ENCODE data around the gene IL34.

The IL34 gene

DNA sequence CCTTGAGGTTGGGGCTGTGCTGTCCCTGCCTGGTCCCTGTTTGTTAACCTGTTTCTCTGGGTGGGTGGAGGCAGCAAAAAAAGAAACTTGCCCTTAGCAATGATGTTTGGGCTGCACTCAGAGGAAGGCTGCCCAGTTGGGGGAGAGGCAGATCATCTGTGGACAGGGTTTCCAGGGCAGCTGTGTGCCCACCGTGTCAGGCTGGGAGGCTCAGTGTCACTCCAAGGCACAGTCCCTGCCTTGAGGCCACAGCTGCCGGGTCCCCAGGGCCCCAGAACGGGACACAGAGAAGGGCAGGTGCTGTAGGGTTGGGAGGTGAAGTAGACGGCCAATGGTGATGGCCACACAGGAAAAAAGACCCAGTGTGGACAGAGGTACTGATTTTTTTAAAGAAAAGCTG is 3.9 kb downstream of the IL34 start:
- Histone ChIP-seq H3K4me1 (ENCODE audit: low read length) (no peaks in the 10 kb centered on the region), H3K27me3 (replicated peaks; ENCODE audit: insufficient read depth, low read length) (no peaks in the 10 kb centered on the region), H3K36me3 (replicated peaks; ENCODE audit: insufficient read depth, low read length) (no peaks in the 10 kb centered on the region), H3K9ac (ENCODE audit: low read length) (no peak overlapping the region), H3K4me2 (ENCODE audit: low read depth, low read length) (no peak overlapping the region), H3K9me2 (replicated peaks; ENCODE audit: insufficient read depth, low read length) (no peaks in the 10 kb centered on the region), H3K27ac (ENCODE audit: low read length) (no peak overlapping the region), H3F3A (ENCODE audit: insufficient read depth, low read length) (no peaks in the 10 kb centered on the region), H2AFZ (ENCODE audit: low read length) (no peak overlapping the region), H3K79me2 (ENCODE audit: low read length) (no peaks in the 10 kb centered on the region), H3K9me3 (replicated peaks; ENCODE audit: insufficient read depth, low read length) (no peaks in the 10 kb centered on the region), H4K20me1 (ENCODE audit: insufficient read depth, low read length) (no peaks in the 10 kb centered on the region), H3K4me3 (ENCODE audit: low read length) (no peak overlapping the region)
- TF ChIP-seq EZH2phosphoT487 (IDR thresholded peaks at IDR 0.05; ENCODE audit: low read length) (no peak), CTCF (IDR thresholded peaks at IDR 0.05; ENCODE audit: low read length) (no peak), EZH2 (optimal IDR thresholded peaks at IDR 0.05; ENCODE audit: low read depth, low read length) (no peak)
- DNase-seq: no peak

DNA sequence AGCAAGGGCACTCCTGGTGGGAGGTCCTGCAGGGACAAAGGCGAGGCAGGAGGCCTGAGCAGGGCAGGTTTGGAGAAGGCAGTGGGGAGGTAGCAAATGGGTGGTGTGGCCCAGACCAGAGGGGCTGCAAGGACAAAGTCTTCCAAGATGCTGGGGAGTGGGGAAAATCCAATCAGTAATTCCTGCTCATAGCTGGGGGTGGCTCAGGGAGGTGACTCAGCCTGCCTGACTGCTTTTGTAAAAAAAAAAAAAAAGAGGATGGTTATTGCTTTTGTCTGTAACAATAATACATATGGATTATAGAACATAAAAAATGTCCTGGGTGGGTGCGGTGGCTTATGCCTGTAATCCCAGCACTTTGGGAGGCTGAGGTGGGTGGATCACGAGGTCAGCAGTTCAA is 5.2 kb downstream of the IL34 start:
- no peaks in the 10 kb centered on the region for H3K79me2 ChIP-seq (ENCODE audit: low read length)

DNA sequence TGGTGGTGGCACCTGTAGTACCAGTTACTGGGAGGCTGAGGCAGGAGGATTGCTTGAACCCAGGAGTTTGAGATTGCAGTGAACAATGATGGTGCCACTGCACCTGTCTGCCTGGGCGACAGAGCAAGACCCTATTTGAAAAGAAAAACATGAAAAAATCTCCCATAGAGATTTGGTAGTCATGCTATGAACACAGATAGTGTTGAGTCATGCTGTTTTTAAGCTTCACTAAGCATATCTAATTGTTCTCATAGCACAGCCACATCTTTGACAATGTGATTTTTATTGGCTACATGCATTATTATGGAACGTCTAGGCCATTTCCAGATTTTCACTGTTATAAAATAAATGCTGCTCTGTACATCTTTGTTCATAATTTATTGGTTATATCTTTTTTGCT is 6.0 kb downstream of the IL34 start:
- no peak overlapping the region for H3K4me2 ChIP-seq (ENCODE audit: low read depth, low read length)
- H4K20me1 ChIP-seq (ENCODE audit: insufficient read depth, low read length): no peaks in the 10 kb centered on the region
- H3F3A ChIP-seq (ENCODE audit: insufficient read depth, low read length): no peaks in the 10 kb centered on the region
- H2AFZ ChIP-seq (ENCODE audit: low read length): no peak overlapping the region
- no peaks in the 10 kb centered on the region for H3K9me2 ChIP-seq (replicated peaks; ENCODE audit: insufficient read depth, low read length)
- no peaks in the 10 kb centered on the region for H3K27me3 ChIP-seq (replicated peaks; ENCODE audit: insufficient read depth, low read length)
- no peak overlapping the region for H3K27ac ChIP-seq (ENCODE audit: low read length)
- no peaks in the 10 kb centered on the region for H3K36me3 ChIP-seq (replicated peaks; ENCODE audit: insufficient read depth, low read length)
- no peaks in the 10 kb centered on the region for H3K4me1 ChIP-seq (ENCODE audit: low read length)
- TF ChIP-seq CTCF (IDR thresholded peaks at IDR 0.05; ENCODE audit: low read length): no peak
- TF ChIP-seq EZH2 (optimal IDR thresholded peaks at IDR 0.05; ENCODE audit: low read depth, low read length): no peak
- TF ChIP-seq EZH2phosphoT487 (IDR thresholded peaks at IDR 0.05; ENCODE audit: low read length): no peak
- H3K79me2 ChIP-seq (ENCODE audit: low read length): no peaks in the 10 kb centered on the region
- H3K9ac ChIP-seq (ENCODE audit: low read length): no peak overlapping the region
- DNase-seq: no peak
- H3K4me3 ChIP-seq (ENCODE audit: low read length): no peak overlapping the region
- no peaks in the 10 kb centered on the region for H3K9me3 ChIP-seq (replicated peaks; ENCODE audit: insufficient read depth, low read length)

More for the DNA sequence above, 5.2 kb downstream of the IL34 start:
- no peaks in the 10 kb centered on the region for H3K4me1 ChIP-seq (ENCODE audit: low read length)
- no peak overlapping the region for H2AFZ ChIP-seq (ENCODE audit: low read length)
- no peak overlapping the region for H3K9ac ChIP-seq (ENCODE audit: low read length)
- H3K27ac ChIP-seq (ENCODE audit: low read length): no peak overlapping the region
- DNase-seq: no peak
- H3F3A ChIP-seq (ENCODE audit: insufficient read depth, low read length): no peaks in the 10 kb centered on the region
- TF ChIP-seq EZH2phosphoT487 (IDR thresholded peaks at IDR 0.05; ENCODE audit: low read length) (no peak), EZH2 (optimal IDR thresholded peaks at IDR 0.05; ENCODE audit: low read depth, low read length) (no peak), CTCF (IDR thresholded peaks at IDR 0.05; ENCODE audit: low read length) (no peak)
- no peaks in the 10 kb centered on the region for H3K36me3 ChIP-seq (replicated peaks; ENCODE audit: insufficient read depth, low read length)
- no peak overlapping the region for H3K4me2 ChIP-seq (ENCODE audit: low read depth, low read length)
- no peaks in the 10 kb centered on the region for H3K27me3 ChIP-seq (replicated peaks; ENCODE audit: insufficient read depth, low read length)
- H4K20me1 ChIP-seq (ENCODE audit: insufficient read depth, low read length): no peaks in the 10 kb centered on the region
- H3K4me3 ChIP-seq (ENCODE audit: low read length): no peak overlapping the region
- H3K9me2 ChIP-seq (replicated peaks; ENCODE audit: insufficient read depth, low read length): no peaks in the 10 kb centered on the region
- no peaks in the 10 kb centered on the region for H3K9me3 ChIP-seq (replicated peaks; ENCODE audit: insufficient read depth, low read length)
